ENCODE data around the gene SLC2A4RG. TPM values are rescaled to one million over a fixed set of nuclear protein-coding genes. Genes with fewer than 3 reads are reported as not detected.

Gene SLC2A4RG
- total RNA-seq, 3 donors from 2014 or later (not counting 1 experiment from before 2014, with no cell fraction given): 90.4 to 100 (median 95.5) TPM

GRCh38 chr20:63766695-63767426 lies 27.3 kb downstream of the SLC2A4RG start:
- no peaks in the 10 kb centered on the region for H3K9me3 Mint-ChIP-seq
- H3K4me1 ChIP-seq (ENCODE audit: control insufficient read depth, insufficient read depth, low read length): no peaks in the 10 kb centered on the region
- no peaks in the 10 kb centered on the region for H3K9me3 ChIP-seq (ENCODE audit: control insufficient read depth, insufficient read depth, low read length)
- DNase-seq (no peak), ATAC-seq (no peak)
- no peaks in the 10 kb centered on the region for H3K36me3 ChIP-seq (ENCODE audit: control insufficient read depth, insufficient read depth, low read length)
- TF ChIP-seq CTCF (IDR thresholded peaks at IDR 0.05): no peak
- H3K4me3 Mint-ChIP-seq: no peak overlapping the region
- no peaks in the 10 kb centered on the region for H3K4me1 Mint-ChIP-seq
- no peaks in the 10 kb centered on the region for H3K36me3 Mint-ChIP-seq
- intact Hi-C loops (cut with micrococcal nuclease): no loop called here
- H3K27ac Mint-ChIP-seq: no peak overlapping the region
- H3K27me3 ChIP-seq (ENCODE audit: control insufficient read depth, insufficient read depth, low read length): no peaks in the 10 kb centered on the region
- no peaks in the 10 kb centered on the region for H3K27me3 Mint-ChIP-seq (ENCODE audit: low read depth in 2 of 2)
- H3K27ac ChIP-seq (ENCODE audit: low read length): no peak overlapping the region
- 94% methylated on average over 38 of the region's 38 CpGs for WGBS (ENCODE audit: insufficient coverage)
- H3K4me3 ChIP-seq (ENCODE audit: low read length): no peak overlapping the region

GRCh38 chr20:63767456-63767855 lies 27.9 kb downstream of the SLC2A4RG start:
- H3K4me3 ChIP-seq (ENCODE audit: low read length): no peak overlapping the region
- H3K27me3 Mint-ChIP-seq (ENCODE audit: low read depth in 2 of 2): no peaks in the 10 kb centered on the region
- H3K27ac Mint-ChIP-seq: no peak overlapping the region
- H3K9me3 ChIP-seq (ENCODE audit: control insufficient read depth, insufficient read depth, low read length): no peaks in the 10 kb centered on the region
- H3K4me1 Mint-ChIP-seq: no peaks in the 10 kb centered on the region
- 81% methylated on average over 18 of the region's 18 CpGs for WGBS (ENCODE audit: insufficient coverage)
- no peaks in the 10 kb centered on the region for H3K36me3 ChIP-seq (ENCODE audit: control insufficient read depth, insufficient read depth, low read length)
- H3K4me3 Mint-ChIP-seq: no peak overlapping the region
- H3K9me3 Mint-ChIP-seq: no peaks in the 10 kb centered on the region
- no peaks in the 10 kb centered on the region for H3K27me3 ChIP-seq (ENCODE audit: control insufficient read depth, insufficient read depth, low read length)
- no peaks in the 10 kb centered on the region for H3K4me1 ChIP-seq (ENCODE audit: control insufficient read depth, insufficient read depth, low read length)
- ATAC-seq (no peak), DNase-seq (no peak)
- intact Hi-C loops (cut with micrococcal nuclease): no loop called here
- H3K27ac ChIP-seq (ENCODE audit: low read length): no peak overlapping the region
- no peak for TF ChIP-seq CTCF (IDR thresholded peaks at IDR 0.05)
- H3K36me3 Mint-ChIP-seq: no peaks in the 10 kb centered on the region

GRCh38 chr20:63767886-63768285 lies 28.3 kb downstream of the SLC2A4RG start:
- Mint-ChIP-seq H3K36me3 (no peaks in the 10 kb centered on the region), H3K9me3 (no peaks in the 10 kb centered on the region), H3K4me1 (no peaks in the 10 kb centered on the region), H3K27ac (no peak overlapping the region), H3K4me3 (no peak overlapping the region), H3K27me3 (ENCODE audit: low read depth in 2 of 2) (no peaks in the 10 kb centered on the region)
- no peak overlapping the region for H3K4me3 ChIP-seq (ENCODE audit: low read length)
- intact Hi-C loops (cut with micrococcal nuclease): no loop called here
- no peaks in the 10 kb centered on the region for H3K36me3 ChIP-seq (ENCODE audit: control insufficient read depth, insufficient read depth, low read length)
- ATAC-seq: no peak
- TF ChIP-seq CTCF (IDR thresholded peaks at IDR 0.05): no peak
- H3K9me3 ChIP-seq (ENCODE audit: control insufficient read depth, insufficient read depth, low read length): no peaks in the 10 kb centered on the region
- H3K4me1 ChIP-seq (ENCODE audit: control insufficient read depth, insufficient read depth, low read length): no peaks in the 10 kb centered on the region
- 93% methylated on average over 7 of the region's 7 CpGs for WGBS (ENCODE audit: insufficient coverage)
- no peak overlapping the region for H3K27ac ChIP-seq (ENCODE audit: low read length)
- no peaks in the 10 kb centered on the region for H3K27me3 ChIP-seq (ENCODE audit: control insufficient read depth, insufficient read depth, low read length)
- no peak for DNase-seq

All from natural killer cell (primary cell).